Stimulated activated CD4-positive, alpha-beta T cell treated with anti-CD3 and anti-CD28 coated beads, Interleukin-4, amount 100 ng/mL, for 48 hours (primary cell): ENCODE results near the gene SLC27A6.

Source experiments
- DNase-seq, 2 donors: peaks; one replicate each; pipeline ENCODE4 v3.0.0-alpha.2; 2020; ENCODE audit warnings: low read depth in 2 of 2

SLC27A6 gene

GRCh38 chr5:129063483-129064113 lies 98.3 kb downstream of the SLC27A6 start:
- DNase-seq, result no peak

- DNase-seq, result no peak
Measured at GRCh38 chr5:129065721-129066120, 100.4 kb downstream of the SLC27A6 start.

GRCh38 chr5:129067745-129068144 lies 102.5 kb downstream of the SLC27A6 start:
- DNase-seq, result no peak

- DNase-seq, result no peak
Measured at GRCh38 chr5:129069292-129069691, 104.0 kb downstream of the SLC27A6 start.

GRCh38 chr5:129073111-129073510 lies 107.8 kb downstream of the SLC27A6 start:
- DNase-seq, result no peak

GRCh38 chr5:129074903-129075302 lies 109.6 kb downstream of the SLC27A6 start:
- DNase-seq, result no peak

GRCh38 chr5:129077433-129078075 lies 112.3 kb downstream of the SLC27A6 start:
- no peak for DNase-seq

GRCh38 chr5:129078247-129078646 lies 113.0 kb downstream of the SLC27A6 start:
- DNase-seq, result no peak

- no peak for DNase-seq
Measured at GRCh38 chr5:129078660-129079059, 113.4 kb downstream of the SLC27A6 start.

- no peak for DNase-seq
Measured at GRCh38 chr5:129079496-129079895, 114.2 kb downstream of the SLC27A6 start.

GRCh38 chr5:129080766-129081165 lies 115.5 kb downstream of the SLC27A6 start:
- DNase-seq, result no peak

- no peak for DNase-seq
Measured at GRCh38 chr5:129082225-129083136, 117.2 kb downstream of the SLC27A6 start.
